ENCODE results near the gene PUS3.

PUS3 gene

GRCh38 chr11:125887373-125888324 lies 15.4 kb downstream of the PUS3 start, which contains the start of gene HYLS1:
TSS of gene HYLS1 (plus strand) at chr11:125887668. CDS start at chr11:125899369, 11,701 bp downstream.
- Histone ChIP-seq H3K9ac (ENCODE audit: low read length) (peak within 1 kb of the TSS; percentile 62), H3K4me2 (ENCODE audit: low read depth, low read length, poor library complexity, severe bottlenecking) (peak within 1 kb of the TSS; percentile 56), H4K20me1 (ENCODE audit: low read depth, low read length) (no peaks in the 10 kb centered on the region), H3K9me2 (replicated peaks; ENCODE audit: insufficient read depth, low read length) (no peaks in the 10 kb centered on the region), H3K27ac (ENCODE audit: low read depth, low read length) (no peak within 1 kb of the TSS), H3K36me3 (ENCODE audit: low read length) (no peaks in the 10 kb centered on the region), H3K27me3 (ENCODE audit: low read length) (no peaks in the 10 kb centered on the region), H3K79me2 (ENCODE audit: insufficient read depth, low read length) (no peaks in the 10 kb centered on the region), H3K9me3 (ENCODE audit: insufficient read depth, low read length) (no peaks in the 10 kb centered on the region), H3K4me3 (ENCODE audit: insufficient read depth, low read length, poor library complexity, severe bottlenecking) (peak within 1 kb of the TSS; percentile 58), H2AFZ (ENCODE audit: low read depth, low read length, severe bottlenecking) (peak within 1 kb of the TSS; percentile 88), H3F3A (ENCODE audit: insufficient read depth) (no peaks in the 10 kb centered on the region)
- TF ChIP-seq, protein P1, sequence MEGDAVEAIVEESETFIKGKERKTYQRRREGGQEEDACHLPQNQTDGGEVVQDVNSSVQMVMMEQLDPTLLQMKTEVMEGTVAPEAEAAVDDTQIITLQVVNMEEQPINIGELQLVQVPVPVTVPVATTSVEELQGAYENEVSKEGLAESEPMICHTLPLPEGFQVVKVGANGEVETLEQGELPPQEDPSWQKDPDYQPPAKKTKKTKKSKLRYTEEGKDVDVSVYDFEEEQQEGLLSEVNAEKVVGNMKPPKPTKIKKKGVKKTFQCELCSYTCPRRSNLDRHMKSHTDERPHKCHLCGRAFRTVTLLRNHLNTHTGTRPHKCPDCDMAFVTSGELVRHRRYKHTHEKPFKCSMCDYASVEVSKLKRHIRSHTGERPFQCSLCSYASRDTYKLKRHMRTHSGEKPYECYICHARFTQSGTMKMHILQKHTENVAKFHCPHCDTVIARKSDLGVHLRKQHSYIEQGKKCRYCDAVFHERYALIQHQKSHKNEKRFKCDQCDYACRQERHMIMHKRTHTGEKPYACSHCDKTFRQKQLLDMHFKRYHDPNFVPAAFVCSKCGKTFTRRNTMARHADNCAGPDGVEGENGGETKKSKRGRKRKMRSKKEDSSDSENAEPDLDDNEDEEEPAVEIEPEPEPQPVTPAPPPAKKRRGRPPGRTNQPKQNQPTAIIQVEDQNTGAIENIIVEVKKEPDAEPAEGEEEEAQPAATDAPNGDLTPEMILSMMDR (IDR thresholded peaks at IDR 0.05; ENCODE audit: insufficient read depth, low read length, poor library complexity, severe bottlenecking), result no peak
- TF ChIP-seq EZH2phosphoT487 (conservative IDR thresholded peaks at IDR 0.05; ENCODE audit: low read length), result no peak

DNA sequence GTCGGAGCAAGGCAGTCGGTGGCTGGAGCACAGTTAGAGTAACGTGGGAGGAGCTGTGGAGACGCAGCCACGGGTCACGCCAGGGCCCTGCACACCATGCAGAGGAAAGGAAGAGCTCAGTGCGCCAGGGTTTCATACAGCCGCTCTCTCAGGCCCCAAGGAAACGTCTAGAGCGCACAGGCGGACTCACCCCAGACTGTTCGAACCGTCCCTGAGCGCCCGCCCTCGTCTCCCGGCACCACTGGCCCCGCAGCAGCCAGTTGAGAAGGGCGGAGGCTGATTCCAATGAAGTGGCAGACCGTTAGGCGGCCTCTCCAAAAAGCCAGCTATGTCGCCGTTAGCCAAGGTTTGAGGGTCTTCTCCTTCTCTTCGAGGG lies 16.0 kb downstream of the PUS3 start:
- Histone ChIP-seq H3K9me3 (ENCODE audit: insufficient read depth, low read length) (no peaks in the 10 kb centered on the region), H3K9ac (ENCODE audit: low read length) (no peak overlapping the region), H3K27me3 (ENCODE audit: low read length) (no peaks in the 10 kb centered on the region), H3K36me3 (ENCODE audit: low read length) (no peaks in the 10 kb centered on the region), H2AFZ (ENCODE audit: low read depth, low read length, severe bottlenecking) (no peak overlapping the region), H3K4me3 (ENCODE audit: insufficient read depth, low read length, poor library complexity, severe bottlenecking) (no peak overlapping the region), H3K4me2 (ENCODE audit: low read depth, low read length, poor library complexity, severe bottlenecking) (peak overlapping the region; percentile 56), H3K79me2 (ENCODE audit: insufficient read depth, low read length) (no peaks in the 10 kb centered on the region), H3K27ac (ENCODE audit: low read depth, low read length) (no peak overlapping the region), H3F3A (ENCODE audit: insufficient read depth) (no peaks in the 10 kb centered on the region), H4K20me1 (ENCODE audit: low read depth, low read length) (no peaks in the 10 kb centered on the region), H3K9me2 (replicated peaks; ENCODE audit: insufficient read depth, low read length) (no peaks in the 10 kb centered on the region)
- TF ChIP-seq, protein P1 (IDR thresholded peaks at IDR 0.05; ENCODE audit: insufficient read depth, low read length, poor library complexity, severe bottlenecking), result no peak
- no peak for TF ChIP-seq EZH2phosphoT487 (conservative IDR thresholded peaks at IDR 0.05; ENCODE audit: low read length)

DNA sequence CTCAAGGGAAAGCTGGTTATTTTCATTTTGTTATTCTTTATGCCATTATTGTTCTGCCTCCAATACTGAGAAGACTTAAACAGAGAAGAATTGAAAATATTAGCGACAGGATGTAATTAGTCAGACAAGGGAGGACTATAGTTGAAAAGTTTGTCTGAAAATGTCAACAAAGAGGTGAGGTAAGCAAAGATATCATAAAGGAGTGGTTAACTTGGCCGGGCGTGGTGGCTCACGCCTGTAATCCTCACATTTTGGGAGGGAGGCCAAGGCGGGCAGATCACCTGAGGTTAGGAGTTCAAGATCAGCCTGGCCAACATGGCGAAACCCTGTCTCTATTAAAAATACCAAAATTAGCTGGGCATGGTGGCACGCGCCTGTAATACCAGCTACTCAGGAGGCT lies 19.6 kb downstream of the PUS3 start:
- Histone ChIP-seq H3K36me3 (ENCODE audit: low read length) (no peaks in the 10 kb centered on the region), H3F3A (ENCODE audit: insufficient read depth) (no peaks in the 10 kb centered on the region), H3K4me2 (ENCODE audit: low read depth, low read length, poor library complexity, severe bottlenecking) (no peak overlapping the region), H3K9me2 (replicated peaks; ENCODE audit: insufficient read depth, low read length) (no peaks in the 10 kb centered on the region), H3K79me2 (ENCODE audit: insufficient read depth, low read length) (no peaks in the 10 kb centered on the region), H3K27ac (ENCODE audit: low read depth, low read length) (no peak overlapping the region), H4K20me1 (ENCODE audit: low read depth, low read length) (no peaks in the 10 kb centered on the region), H3K9ac (ENCODE audit: low read length) (no peak overlapping the region), H3K9me3 (ENCODE audit: insufficient read depth, low read length) (no peaks in the 10 kb centered on the region), H2AFZ (ENCODE audit: low read depth, low read length, severe bottlenecking) (no peak overlapping the region), H3K4me3 (ENCODE audit: insufficient read depth, low read length, poor library complexity, severe bottlenecking) (no peak overlapping the region), H3K27me3 (ENCODE audit: low read length) (no peaks in the 10 kb centered on the region)
- no peak for TF ChIP-seq EZH2phosphoT487 (conservative IDR thresholded peaks at IDR 0.05; ENCODE audit: low read length)
- TF ChIP-seq, protein P1 (IDR thresholded peaks at IDR 0.05; ENCODE audit: insufficient read depth, low read length, poor library complexity, severe bottlenecking), result no peak
